Ureter (tissue), 1 donor: ENCODE results near the gene CRB2. TPM values are rescaled to one million over a fixed set of nuclear protein-coding genes. Genes with fewer than 3 reads are reported as not detected.
"Not testable (repeated sequence)": the region's sequence is repeated elsewhere in the genome, so short reads cannot be mapped to it uniquely, and the experiment has no call there.

ENCODE experiments used
- DNase-seq: peaks from one replicate; pipeline ENCODE4 v3.0.0-alpha.2; 2020; ENCODE audit warnings: low spot score
- total RNA-seq: library from RNA; stranded (reverse); gene quantifications from one replicate; pipeline ENCODE4 v1.2.4, GENCODE V29; 2023
- donor health status: DM: yes; HTN: yes; CAD: no.

The CRB2 gene
- total RNA-seq, 1 donor from 2014 or later, result 0.05 TPM

DNA sequence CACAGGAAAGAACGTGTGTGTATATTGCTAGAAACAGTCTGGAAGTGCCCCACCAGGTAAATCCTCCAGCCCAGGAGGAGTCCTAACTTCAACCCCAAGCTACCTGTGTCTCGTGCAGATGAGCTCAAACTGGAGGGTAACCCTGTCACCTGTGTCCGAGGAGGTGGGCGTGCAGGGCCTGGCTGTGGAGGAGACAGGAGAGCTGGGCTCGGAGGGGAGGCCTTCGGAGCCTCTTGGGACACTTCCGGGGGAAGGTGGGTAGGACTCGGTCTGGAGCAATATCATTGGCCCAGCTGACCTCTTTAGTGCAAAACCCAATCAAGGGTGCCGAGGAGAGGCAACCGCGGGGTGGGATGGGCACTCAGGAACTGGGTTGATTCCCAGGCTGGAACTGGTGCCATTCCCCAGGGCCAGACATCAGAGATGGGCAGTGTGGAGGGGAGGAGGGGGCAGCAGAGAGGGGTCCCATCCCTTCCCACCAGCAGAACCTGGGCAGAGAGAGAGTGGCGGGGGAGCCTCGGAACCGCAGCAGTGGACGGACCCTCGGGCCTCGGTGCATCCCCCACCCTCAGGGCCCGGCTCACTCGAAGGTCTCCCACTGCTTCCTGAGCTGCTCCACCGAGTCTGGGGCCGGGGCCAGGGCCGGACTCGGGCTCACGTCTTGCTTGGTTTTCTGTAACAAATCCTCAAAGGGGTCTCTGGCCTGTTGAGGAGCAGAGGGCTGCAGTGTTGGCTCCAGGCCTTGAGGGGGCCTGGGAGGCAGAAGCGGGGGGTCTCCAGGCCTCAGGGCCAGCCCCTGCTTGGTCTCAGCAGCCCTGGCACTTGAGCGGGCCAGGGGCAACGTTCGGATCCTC is 25.1 kb downstream of the CRB2 start:
- no peak for DNase-seq

DNA sequence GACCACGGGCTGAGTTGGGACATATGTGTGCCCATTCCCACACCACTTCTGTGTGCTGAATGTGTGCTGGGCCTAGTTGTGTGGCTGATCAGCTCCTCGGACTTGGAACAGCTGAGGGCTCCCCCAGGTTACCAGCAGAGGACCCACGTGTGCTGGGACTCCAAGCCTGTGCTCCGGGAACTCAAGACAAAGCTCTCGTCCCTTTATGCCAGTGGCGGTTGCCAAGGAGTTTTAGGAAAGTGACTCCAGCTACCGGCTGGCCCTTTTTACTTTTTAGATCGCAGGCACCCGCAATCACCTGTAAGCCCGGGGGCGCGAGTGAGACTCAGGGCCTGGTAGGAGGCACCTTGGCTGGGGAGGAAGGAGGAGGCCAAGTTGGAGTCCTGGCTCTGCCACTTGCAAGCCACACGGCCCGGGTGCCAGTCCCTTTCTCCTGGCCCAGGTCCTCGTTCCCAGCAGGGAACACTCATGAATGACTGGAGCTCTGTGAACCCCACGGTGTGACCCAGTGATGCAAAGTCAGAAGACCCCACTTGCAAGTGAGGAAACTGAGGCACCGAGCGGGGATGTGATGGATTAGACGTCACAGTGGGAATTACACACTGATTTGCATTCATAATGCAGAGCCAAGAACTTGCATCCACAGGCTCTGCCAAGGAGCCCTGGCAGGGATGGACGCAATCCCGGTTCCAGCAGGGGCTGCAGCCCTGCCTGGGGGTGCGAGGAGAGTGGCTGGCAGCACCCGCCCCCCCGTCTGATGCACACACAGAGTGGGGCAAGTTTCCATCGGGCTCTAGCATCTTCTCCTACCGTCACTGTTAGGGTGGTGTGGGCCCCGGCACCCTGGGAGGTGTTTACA is 26.9 kb downstream of the CRB2 start:
- DNase-seq, result no peak

DNA sequence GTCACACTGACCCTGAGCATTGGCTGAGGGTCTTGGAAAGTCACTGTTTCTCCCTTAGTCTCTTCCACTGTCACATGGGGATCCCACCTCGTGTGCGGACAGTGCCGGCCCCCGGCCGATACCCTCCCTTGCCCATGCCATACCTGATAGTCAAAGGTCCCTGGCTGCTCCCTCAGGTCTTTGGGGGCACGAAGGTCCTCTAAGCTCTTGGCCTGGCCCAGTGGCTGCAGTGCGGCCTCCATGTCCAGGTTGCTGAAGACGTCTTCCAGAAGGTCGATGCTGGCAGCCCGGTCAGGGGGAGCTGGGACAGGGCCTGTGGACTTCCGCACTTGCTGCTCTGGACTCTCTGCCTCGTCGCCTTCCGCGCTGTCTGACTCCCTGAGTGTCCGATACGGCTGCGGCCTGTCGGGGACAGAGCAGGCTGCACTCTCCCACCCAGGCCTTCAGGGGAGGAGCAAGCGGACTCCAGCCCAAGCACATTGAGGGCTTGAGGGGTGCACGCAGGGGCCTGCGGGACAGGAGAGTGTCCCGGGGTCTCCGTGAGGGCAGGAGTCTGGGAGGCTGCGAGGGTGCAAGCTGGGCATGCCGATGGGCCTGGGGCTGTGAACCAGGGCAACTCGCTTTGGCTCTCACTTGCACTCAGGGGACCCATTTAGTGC is 27.6 kb downstream of the CRB2 start:
- no peak for DNase-seq

DNA sequence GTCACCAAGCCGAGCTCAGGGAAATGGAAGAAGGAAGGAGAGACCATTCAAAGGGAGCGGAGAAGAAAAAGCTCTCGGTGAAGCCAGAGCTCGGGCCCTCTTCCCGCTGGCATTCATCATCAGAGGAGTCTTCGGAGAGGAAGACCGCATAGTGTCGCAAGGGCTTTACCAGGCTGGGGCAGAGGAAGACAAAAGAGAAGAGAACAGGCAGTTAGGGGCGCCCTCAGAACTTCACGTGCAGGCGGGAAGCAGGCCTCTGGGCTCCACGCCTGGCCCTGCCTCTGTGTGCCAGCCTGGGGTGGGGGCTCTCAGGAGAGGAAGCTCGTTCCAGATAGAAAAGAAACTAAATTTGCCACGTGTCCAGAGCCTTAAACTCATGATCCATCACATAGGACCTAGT is 31.7 kb downstream of the CRB2 start:
- DNase-seq, result no peak

DNA sequence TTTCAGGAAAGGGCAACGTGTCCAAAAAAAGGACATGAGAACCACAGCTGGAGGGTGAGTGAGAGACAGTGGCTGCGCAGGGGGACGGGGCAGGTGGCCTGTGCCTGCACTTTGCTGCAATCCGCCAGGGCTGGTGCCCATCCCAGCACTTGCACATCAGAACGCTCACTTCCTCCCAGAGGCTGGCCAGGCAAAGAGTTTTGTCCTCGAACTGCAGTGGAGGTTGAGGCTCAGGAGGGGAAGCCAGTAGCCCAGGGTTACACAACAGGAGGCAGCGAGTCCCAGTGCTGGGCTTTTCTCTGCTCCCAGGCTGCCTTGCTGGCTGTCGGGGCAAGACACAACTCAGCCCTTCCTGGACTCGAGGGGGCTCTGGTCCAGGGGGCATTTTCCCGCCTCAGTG is 33.1 kb downstream of the CRB2 start:
- no peak for DNase-seq

DNA sequence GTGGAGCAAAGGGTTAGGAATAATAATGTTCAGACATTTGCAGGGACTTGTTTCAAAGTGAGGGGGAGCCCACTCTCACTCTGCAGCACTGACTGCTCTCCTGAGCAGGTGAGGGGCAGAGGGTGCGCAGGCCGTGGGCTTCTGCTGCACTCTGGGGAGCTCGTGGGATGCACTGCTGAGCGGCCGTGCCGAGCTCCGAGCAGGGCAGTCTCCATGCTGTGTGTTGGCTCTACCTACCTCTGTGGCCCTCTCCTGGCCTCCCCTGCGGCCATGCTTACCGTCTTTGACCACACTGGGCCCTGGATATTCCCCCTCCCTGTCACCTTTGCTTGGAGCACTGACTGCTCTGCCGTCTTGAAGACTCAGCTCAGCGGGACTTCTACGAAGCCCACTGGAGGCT is 33.7 kb downstream of the CRB2 start:
- no peak for DNase-seq

DNA sequence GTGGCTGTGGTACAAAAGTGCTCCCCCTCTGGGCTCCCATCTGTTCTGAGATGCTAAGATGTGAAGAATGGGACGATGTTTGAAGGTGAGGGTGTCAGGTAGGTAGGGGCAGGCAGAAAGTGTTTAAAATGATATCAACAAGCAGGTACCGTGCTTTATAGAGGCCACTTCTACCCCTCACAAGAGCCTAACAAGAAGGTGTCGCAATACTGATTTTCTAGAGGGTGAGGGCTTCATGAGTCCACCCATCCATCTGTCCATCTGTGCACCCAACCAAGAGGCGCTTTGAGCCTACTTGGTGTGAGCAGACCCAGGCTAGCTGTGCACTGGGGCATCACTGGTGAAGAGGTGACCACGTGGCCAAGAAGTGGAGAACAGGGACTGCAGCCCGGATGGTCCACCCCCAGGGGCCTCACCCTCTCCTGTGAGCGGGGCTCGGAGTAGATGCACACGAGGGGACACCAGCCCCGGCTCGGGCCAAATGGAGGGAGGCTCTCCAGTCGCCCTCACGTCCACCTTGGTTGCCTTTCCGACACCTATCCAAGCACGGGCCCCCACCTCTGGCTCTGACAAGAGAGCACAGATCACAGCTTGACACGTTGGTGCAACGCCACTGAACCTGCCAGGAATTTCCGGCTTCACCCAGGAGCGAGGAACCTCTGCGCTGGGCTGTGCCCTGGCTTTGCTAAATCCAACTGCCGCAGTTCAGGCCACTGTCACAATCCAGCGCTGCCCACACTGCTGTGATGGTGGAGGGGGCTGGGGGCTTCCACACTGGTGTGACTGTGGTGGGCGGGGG is 34.5 kb downstream of the CRB2 start:
- no peak for DNase-seq

DNA sequence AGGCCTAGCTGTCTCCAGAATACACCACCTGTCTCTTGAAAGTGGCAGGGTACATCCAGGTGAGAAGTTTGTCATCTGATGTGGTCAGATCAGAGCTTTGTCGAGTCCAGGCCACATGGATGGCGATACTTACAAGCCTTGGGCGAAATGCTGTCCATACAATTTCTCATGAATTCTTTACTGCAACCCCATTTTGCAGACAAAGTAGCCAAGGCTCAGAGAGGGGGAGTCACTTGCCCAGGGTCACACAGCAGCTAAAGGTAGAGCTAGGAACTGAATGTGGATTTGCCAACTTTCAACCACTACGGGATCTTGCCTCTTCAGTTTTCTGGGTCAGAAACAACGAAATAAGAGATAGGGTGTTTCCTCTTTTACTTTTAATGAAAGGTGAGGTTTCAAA is 35.2 kb downstream of the CRB2 start:
- DNase-seq, result no peak

DNA sequence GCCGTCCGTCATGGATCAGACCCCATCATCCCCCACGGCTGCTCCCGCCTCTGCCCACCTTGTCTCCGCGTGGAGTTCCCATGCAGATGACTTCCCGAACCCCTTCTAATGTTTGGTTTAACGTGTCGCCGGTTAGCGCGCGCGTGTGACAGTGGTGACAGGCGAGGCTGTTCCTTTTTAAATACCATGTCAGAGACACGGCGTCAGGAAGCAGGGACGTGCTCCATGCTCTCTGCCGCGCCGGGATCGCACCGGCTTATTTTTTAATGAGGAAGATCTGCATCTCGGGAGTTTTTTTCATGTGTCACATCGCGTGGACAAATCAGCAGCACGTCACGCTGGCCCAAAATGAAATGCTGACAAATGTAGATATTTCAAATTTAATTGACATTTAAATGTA is 35.9 kb downstream of the CRB2 start:
- no peak for DNase-seq

DNA sequence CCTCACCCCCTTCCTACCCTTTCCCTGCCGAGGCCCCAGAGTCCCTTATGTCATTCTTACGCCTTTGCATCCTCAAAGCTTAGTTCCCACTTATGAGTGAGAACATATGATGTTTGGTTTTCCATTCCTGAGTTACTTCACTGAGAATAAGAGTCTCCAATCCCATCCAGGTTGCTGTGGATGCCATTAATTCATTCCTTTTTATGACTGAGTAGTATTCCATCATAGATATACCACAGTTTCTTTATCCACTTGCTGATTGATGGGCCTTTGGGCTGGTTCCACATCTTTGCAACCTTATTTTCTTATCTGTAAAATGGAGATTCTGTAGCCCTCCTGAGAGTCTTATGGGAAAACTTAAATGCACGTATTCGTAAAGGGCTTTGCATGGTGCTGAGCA is 36.8 kb downstream of the CRB2 start:
- DNase-seq, result no peak

DNA sequence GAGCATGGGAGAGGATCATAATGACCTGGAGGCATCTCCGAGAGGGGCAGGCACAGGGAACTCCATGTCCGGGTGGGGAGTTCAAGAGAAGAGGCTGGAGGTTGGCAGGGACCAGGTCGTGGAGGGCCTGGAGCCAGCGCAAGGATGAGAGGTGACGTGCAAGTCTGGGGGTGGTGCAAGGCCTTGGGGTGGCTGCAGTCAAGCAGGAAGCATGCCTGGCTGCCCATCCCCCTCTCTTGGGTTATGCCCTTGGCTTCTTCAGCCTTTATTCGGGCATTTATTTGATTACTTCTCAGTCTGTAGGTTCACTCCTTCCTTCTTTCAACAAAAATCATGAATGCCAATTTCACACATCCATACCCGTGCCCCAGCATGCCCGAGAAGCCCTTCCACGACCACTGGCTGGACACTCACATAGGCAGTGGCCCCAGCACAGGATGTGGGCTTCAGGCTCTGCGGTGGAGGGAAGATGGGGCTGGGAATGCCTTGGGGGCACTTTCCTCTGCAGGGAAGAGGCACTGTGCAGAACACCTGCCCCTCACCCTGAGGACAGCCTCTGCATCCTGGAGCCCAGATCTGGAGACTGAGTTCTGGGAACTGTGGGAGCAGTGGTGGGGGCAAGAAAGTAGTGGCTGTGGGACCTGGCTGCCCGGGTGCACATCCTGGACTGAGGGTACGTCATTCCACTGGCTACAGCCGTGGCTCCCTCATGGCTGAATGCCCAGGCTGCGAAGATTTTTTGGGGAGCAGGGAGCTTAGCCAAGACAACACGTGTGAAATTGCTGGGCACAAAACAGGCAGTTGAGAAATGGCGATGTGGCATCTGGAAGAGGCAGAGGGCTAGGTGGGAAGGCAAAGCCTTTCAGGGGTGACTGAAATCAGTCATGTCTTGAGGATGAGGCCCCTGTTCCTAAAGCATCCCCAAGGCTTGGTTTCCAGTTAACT is 38.6 kb downstream of the CRB2 start:
- DNase-seq, result no peak

DNA sequence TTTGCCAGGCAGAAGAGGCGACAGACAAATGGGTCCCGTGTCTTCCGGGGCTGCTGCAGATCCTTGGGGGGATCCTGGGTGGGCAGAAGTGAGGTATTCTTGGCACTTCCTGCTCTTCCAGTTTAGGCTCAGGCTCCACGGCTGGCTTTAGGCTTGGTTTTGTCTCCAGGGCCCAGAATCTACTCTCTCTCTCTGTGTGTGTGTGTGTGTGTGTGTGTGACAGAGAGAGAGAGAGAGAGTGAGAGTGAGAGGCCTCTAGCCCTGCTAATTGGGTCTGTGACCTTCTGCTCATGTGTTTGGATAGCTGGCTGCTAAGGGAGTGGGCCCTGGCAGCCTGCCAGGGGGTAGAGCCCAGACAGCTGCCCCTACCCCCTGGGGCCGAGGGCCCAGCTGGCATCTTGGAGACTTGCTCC is 39.3 kb downstream of the CRB2 start:
- no peak for DNase-seq

DNA sequence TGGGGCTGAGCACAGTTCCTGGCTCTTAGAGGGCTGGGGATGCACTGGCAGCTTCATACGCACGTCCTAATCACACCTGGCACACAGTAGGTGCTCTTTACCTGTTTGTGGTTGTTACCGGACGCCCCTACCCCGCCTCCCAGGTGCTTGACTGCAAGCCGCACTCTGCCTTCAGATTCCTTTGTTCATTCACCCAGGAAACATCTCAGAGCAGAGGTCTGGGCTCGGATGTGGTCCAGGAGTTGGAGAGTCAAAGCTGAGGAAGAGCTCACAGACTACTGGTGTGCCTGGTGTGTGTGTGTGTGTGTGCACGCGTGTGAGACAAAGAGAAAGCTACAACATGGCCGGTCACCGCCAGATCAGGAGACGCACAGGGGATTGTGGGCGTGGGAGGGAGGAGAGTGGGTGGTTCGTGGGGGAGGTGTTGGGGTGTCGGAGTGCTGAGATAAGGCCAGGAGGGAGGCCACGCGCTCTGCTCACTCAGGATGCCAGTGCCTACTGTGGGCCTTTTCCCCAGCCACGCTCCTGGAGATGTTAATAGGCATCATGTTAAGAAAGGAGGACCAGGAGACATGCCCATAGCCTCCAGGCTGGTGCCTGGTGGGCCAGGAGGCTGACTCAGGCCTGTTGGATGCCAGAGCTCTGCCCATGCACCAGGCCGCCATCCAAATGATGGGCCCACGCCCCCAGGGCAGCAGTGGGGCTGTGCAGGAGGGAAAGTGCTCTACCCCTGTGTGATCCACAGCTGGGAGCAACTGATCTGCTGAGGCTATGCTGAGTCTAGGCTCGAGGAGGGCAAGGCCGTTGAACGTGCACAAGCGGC is 39.9 kb downstream of the CRB2 start:
- no peak for DNase-seq

DNA sequence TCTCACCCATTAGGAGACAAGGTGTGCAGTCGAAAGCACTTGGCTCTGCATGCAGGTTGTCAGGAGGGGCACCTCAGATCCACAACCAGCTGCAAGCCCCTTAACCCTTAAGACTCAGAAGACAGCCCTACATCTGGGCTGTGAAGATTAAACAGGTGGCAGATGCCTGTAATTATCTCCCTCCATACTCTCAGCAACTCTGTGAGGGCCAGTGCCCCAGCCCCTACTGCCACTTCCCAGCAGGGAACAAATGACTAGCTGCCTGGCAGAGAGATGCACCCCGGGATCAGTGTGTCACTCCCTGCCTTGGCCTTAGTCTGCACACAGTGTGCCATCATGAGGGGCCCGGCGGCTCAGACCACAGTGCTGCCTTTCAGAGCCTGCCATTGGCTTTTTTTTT is 42.0 kb downstream of the CRB2 start:
- no peak for DNase-seq

DNA sequence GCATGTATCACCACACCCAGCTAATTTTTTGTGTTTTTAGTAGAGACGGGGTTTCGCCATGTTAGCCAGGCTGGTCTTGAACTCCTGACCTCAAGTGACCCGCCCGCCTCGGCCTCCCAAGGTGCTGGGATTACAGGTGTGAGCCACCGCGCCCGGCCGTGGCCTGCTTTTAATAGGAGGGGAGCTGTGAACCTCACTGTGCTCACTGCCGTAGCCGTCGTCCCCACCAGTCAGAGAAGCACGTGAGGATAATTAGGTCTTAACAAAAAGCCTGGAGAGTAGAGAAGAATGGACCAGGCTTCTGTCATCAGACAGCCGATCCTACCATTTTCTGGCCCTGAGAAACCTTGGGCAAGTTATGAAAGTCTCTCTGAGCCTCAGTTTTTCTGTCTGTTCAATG is 42.9 kb downstream of the CRB2 start:
- DNase-seq, result not testable (repeated sequence)

DNA sequence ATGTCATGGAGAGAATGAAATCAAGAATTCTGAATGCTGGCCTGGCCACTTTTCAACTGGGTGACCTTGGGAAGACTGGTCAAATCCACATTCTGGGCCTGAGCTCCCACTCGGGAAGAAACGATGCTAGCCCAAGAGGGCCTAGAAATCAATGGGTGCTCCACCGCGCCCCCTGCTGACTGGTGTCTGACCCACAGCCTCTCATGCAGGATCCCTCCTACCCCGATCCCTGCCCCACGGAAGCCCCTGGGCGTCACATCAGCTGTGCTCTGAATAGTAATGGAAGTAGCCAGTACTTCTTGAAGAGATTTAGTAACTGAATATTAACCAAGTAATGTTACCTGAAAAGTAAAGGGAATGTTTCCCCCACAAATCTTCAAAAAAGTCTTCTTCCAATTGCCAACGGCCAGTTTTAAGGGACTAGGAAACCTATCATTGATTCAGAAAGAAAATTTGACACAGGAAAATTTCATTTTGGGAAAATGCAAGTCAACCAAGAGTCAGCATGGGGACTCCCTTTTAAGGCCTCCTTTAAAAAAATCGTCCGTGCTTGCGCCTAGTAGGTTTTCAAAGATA is 43.9 kb downstream of the CRB2 start:
- DNase-seq, result no peak

DNA sequence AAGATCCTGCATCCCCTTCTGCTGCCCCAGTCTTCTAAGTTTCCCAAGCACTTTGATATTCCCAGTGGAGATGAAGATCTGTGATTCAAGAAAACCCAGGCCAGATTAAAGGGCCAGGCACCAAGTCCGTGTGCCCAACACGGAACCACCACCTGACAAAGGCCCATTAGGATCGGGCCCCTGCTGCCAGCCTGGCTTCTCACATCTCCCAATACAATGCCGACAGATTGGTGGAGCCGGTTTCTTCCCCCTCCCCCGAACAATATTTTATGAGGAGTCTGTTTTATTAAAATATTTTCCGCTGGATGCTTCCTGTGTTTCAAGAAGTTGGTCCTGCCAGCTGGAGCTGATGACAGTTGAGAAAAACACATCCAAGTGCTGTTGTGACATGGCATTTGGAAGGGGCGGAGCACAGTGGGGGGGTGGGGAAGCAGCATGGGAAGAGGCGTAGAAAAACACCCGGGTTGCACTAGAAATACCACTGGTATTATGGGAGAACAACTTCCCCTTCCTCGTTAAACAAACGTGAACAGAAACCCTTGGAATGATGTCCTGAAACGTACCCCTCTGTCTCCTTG is 45.0 kb downstream of the CRB2 start:
- no peak for DNase-seq

DNA sequence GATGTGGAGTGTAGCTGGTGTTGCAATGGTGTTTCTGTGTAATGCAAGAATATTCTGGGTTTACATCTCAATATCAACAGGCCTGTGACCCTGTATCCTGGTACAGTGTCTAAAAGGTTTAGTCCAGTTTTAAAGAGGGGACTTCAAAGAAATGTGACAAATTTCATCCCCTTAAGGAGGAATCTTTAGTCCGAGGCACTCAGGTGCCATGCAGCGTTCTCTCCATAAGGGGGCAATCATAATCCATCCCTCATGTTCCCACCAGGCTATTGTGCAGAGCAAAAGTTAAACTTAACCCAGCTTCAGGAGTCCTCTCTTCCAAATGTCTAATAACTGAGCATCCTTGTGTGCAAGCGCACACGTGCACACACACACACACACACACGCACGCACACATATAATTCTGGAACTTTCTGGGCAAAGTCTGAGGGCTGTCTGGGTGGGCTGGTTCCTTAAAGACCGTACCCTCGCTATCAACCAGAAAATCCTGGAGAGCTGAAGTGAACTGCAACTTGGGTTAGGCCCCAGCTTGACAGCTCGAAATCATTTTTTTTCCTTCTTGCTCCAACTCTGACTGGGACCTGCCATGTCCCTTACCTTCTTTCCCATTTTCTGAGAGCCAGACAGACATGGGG is 46.0 kb downstream of the CRB2 start:
- no peak for DNase-seq
